Hypothalamus (tissue), 51 donors: Measurements from ENCODE around the gene PLCB1.

Experiments
- DNase-seq, 51 donors: peaks; one replicate each; lab custom pipeline; 2025; lab: John Stamatoyannopoulos, UW

PLCB1 gene

GRCh38 chr20:8891039-8891438 is 759.0 kb downstream of the PLCB1 start:
- no peak for DNase-seq

- DNase-seq, result no peak
Observed at GRCh38 chr20:8895472-8895871, 763.4 kb downstream of the PLCB1 start.

- no peak for DNase-seq
Observed at GRCh38 chr20:8898823-8899222, 766.8 kb downstream of the PLCB1 start.

GRCh38 chr20:8901237-8902025 is 769.4 kb downstream of the PLCB1 start:
- DNase-seq, result peak in 3 of 51 donors; percentile 0 to 8 (median 0)

GRCh38 chr20:8903655-8904605 is 771.9 kb downstream of the PLCB1 start:
- DNase-seq, result no peak

GRCh38 chr20:8909596-8909995 is 777.5 kb downstream of the PLCB1 start:
- no peak for DNase-seq

- no peak for DNase-seq
Observed at GRCh38 chr20:8912096-8912495, 780.0 kb downstream of the PLCB1 start.

- DNase-seq, result no peak
Observed at GRCh38 chr20:8912731-8913130, 780.7 kb downstream of the PLCB1 start.

GRCh38 chr20:8913456-8913855 is 781.4 kb downstream of the PLCB1 start:
- no peak for DNase-seq

GRCh38 chr20:8914421-8914820 is 782.4 kb downstream of the PLCB1 start:
- no peak for DNase-seq

- no peak for DNase-seq
Observed at GRCh38 chr20:8917084-8917483, 785.0 kb downstream of the PLCB1 start.

GRCh38 chr20:8918145-8918544 is 786.1 kb downstream of the PLCB1 start:
- DNase-seq, result no peak

- DNase-seq, result no peak
Observed at GRCh38 chr20:8924539-8924938, 792.5 kb downstream of the PLCB1 start.

GRCh38 chr20:8930726-8931125 is 798.7 kb downstream of the PLCB1 start:
- DNase-seq, result no peak

GRCh38 chr20:8932192-8933165 is 800.4 kb downstream of the PLCB1 start:
- DNase-seq, result peak in 3 of 51 donors; percentile 1 to 10 (median 1)

- DNase-seq, result no peak
Observed at GRCh38 chr20:8933381-8933807, 801.3 kb downstream of the PLCB1 start.

- DNase-seq, result no peak
Observed at GRCh38 chr20:8934362-8934761, 802.3 kb downstream of the PLCB1 start.
